Spleen (tissue), 11 donors: Measurements from ENCODE around the gene YWHAQ. TPM values are rescaled to one million over a fixed set of nuclear protein-coding genes. Genes with fewer than 3 reads are reported as not detected.

Experiments used
- DNase-seq: peaks from one replicate; pipeline ENCODE4 v3.0.0-alpha.2; 2020
- H3K27ac ChIP-seq, 8 donors: fragments of 200-600 bp; sonication (generic) in 7 of 8; 1 replicate in 4 of 8; 2 replicates in 4 of 8; pipeline versions ENCODE4 v1.5.0 to v1.8.0; 2016 to 2021; ENCODE audit warnings: inconsistent platforms in 4 of 8, mild to moderate bottlenecking in 4 of 8, moderate library complexity in 1 of 8
- H3K27me3 ChIP-seq, 7 donors: fragments of 200-600 bp; sonication (generic) in 6 of 7; replicated peaks in 1 of 7; 1 replicate in 4 of 7; 2 replicates in 3 of 7; pipeline versions ENCODE4 v1.5.0 to v1.8.0; 2016 to 2021; ENCODE audit warnings: inconsistent platforms in 3 of 7, mild to moderate bottlenecking in 1 of 7
- H3K36me3 ChIP-seq, 6 donors: fragments of 200-600 bp; sonication (generic) in 5 of 6; 1 replicate in 4 of 6; 2 replicates in 2 of 6; pipeline versions ENCODE4 v1.5.0 to v1.8.0; 2016 to 2021; ENCODE audit warnings: inconsistent platforms in 2 of 6
- H3K4me1 ChIP-seq, 6 donors: fragments of 200-600 bp; sonication (generic) in 5 of 6; 1 replicate in 3 of 6; 2 replicates in 3 of 6; pipeline versions ENCODE4 v1.5.0 to v1.8.0; 2016 to 2021; ENCODE audit warnings: inconsistent platforms in 3 of 6
- H3K4me3 ChIP-seq, 8 donors: fragments of 200-600 bp; sonication (generic) in 7 of 8; 1 replicate in 4 of 8; 2 replicates in 4 of 8; pipeline versions ENCODE4 v1.5.0 to v1.8.0; 2016 to 2021; ENCODE audit warnings: inconsistent platforms in 4 of 8, mild to moderate bottlenecking in 4 of 8, moderate library complexity in 2 of 8
- H3K9me3 ChIP-seq, 8 donors: fragments of 200-600 bp; sonication (generic) in 7 of 8; 1 replicate in 4 of 8; 2 replicates in 4 of 8; pipeline versions ENCODE4 v1.5.0 to v1.8.0; 2016 to 2021; ENCODE audit warnings: inconsistent platforms in 4 of 8
- POLR2A ChIP-seq, 3 donors: fragments of 450-650 bp; IDR thresholded peaks; one replicate each; pipeline ENCODE4 v1.5.1; 2017; ENCODE audit warnings: antibody characterized with exemption in 3 of 3, mild to moderate bottlenecking in 1 of 3
- POLR2AphosphoS5 ChIP-seq, 3 donors: sonication (generic); formaldehyde crosslinking; IDR thresholded peaks; one replicate each; pipeline ENCODE4 v1.5.1; 2017; ENCODE audit warnings: antibody characterized with exemption in 3 of 3
- WGBS, 5 donors: extraction: QIAGEN DNeasy Blood & Tissue Kit in 3 of 5; methylation state at CpG; one replicate each; pipeline versions ENCODE4 v1.1.5 to v1.1.7; 2013 to 2018; 5-methylcytosine and 5-hydroxymethylcytosine counted together
- intact Hi-C: fragments of 100-400 bp; cut with DNase I; formaldehyde crosslinking; loops from one replicate; pipeline ENCODE4 v1.15.0; 2023; ENCODE audit warnings: low total_unique reads
- polyA plus RNA-seq, 3 donors: library from polyadenylated mRNA; stranded (reverse); fragments of 200-250 nt; gene quantifications; one replicate each; pipeline ENCODE4 v1.2.1, GENCODE V29; 2013
- total RNA-seq, 7 donors: library from RNA; depleted of rRNA in 3 of 7; stranded (reverse); fragments of >200 nt in 3 of 7; fragmentation: NEBNext Ultra II Directional in 4 of 7; extraction: Animal tissue kit (Norgen Biotek cat#: 25700) in 4 of 7; gene quantifications; one replicate each; pipeline versions ENCODE4 v1.1.0 to v1.2.1, GENCODE V29; 2016 to 2021
- TF ChIP-seq, protein P1 (sequence below), 11 experiments: fragments of 200-600 bp in 7 of 11; fragments of 450-650 bp in 4 of 11; sonication (generic) in 4 of 11; IDR thresholded peaks in 8 of 11; conservative IDR thresholded peaks in 3 of 11; 1 replicate in 7 of 11; 2 replicates in 4 of 11; pipeline versions ENCODE4 v1.4.0 to v1.8.0; 2016 to 2021; ENCODE audit warnings: antibody characterized with exemption in 11 of 11, inconsistent platforms in 4 of 11, mild to moderate bottlenecking in 1 of 11
- donor health status: healthy with polysubstance abuse.
- donor health status: DM: no; HTN: no; CAD: no; lungs with moderate emphysema.
- donor health status: DM: no; HTN: no; CAD: no.
- donor health status: Bipolar disorder and iron deficiency.
- donor health status: healthy.
- donor health status: DM: no; HTN: no; CAD: no.
- donor health status: DM: yes; HTN: yes; CAD: no.

The YWHAQ gene
- total and polyA plus RNA-seq, 10 donors, result 69.0 to 162 (median 132) TPM

GRCh38 chr2:9631878-9632700 lies 1.3 kb upstream of the YWHAQ start:
- H3K27me3 ChIP-seq, result no peaks in the 10 kb centered on the region
- H3K4me3 ChIP-seq, result peak overlapping the region in 1 of 8 donors; percentile 91
- TF ChIP-seq, protein P1, sequence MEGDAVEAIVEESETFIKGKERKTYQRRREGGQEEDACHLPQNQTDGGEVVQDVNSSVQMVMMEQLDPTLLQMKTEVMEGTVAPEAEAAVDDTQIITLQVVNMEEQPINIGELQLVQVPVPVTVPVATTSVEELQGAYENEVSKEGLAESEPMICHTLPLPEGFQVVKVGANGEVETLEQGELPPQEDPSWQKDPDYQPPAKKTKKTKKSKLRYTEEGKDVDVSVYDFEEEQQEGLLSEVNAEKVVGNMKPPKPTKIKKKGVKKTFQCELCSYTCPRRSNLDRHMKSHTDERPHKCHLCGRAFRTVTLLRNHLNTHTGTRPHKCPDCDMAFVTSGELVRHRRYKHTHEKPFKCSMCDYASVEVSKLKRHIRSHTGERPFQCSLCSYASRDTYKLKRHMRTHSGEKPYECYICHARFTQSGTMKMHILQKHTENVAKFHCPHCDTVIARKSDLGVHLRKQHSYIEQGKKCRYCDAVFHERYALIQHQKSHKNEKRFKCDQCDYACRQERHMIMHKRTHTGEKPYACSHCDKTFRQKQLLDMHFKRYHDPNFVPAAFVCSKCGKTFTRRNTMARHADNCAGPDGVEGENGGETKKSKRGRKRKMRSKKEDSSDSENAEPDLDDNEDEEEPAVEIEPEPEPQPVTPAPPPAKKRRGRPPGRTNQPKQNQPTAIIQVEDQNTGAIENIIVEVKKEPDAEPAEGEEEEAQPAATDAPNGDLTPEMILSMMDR (IDR thresholded peaks at IDR 0.05 in 8 of 11, conservative IDR thresholded peaks at IDR 0.05 in 3 of 11), result no peak
- TF ChIP-seq POLR2A (IDR thresholded peaks at IDR 0.05), result no peak
- no peak for TF ChIP-seq POLR2AphosphoS5 (IDR thresholded peaks at IDR 0.05)
- H3K4me1 ChIP-seq, result peaks cover 26 to 39% (median 35%) of the 10 kb centered on the region in 6 donors
- H3K36me3 ChIP-seq, result peaks cover 0 to 17% (median 4%) of the 10 kb centered on the region in 6 donors
- 83 to 91% (median 89%) methylated on average over 13 of the region's 13 CpGs for WGBS, 5 donors
- intact Hi-C loops, result no loop called here
- no peaks in the 10 kb centered on the region for H3K9me3 ChIP-seq
- no peak for DNase-seq
- H3K27ac ChIP-seq, result no peak overlapping the region

GRCh38 chr2:9631553-9631819 lies 689 bp upstream of the YWHAQ start:
- Histone ChIP-seq H3K4me3 (peak overlapping the region in 7 of 8 donors; percentile 61 to 91 (median 82)), H3K27me3 (no peaks in the 10 kb centered on the region), H3K4me1 (peaks cover 31 to 45% (median 41%) of the 10 kb centered on the region in 6 donors), H3K27ac (peak overlapping the region in 6 of 8 donors; percentile 89 to 97 (median 96)), H3K9me3 (no peaks in the 10 kb centered on the region), H3K36me3 (peaks cover 0 to 23% (median 4%) of the 10 kb centered on the region in 6 donors)
- 23 to 42% (median 28%) methylated on average over 4 of the region's 4 CpGs for WGBS, 5 donors
- no peak for DNase-seq
- intact Hi-C loops, result no loop called here
- no peak for TF ChIP-seq POLR2AphosphoS5 (IDR thresholded peaks at IDR 0.05)
- TF ChIP-seq POLR2A (IDR thresholded peaks at IDR 0.05), result no peak
- TF ChIP-seq, protein P1 (IDR thresholded peaks at IDR 0.05 in 8 of 11, conservative IDR thresholded peaks at IDR 0.05 in 3 of 11), result no peak

- peaks cover 41 to 57% (median 54%) of the 10 kb centered on the region in 6 donors for H3K4me1 ChIP-seq
- H3K4me3 ChIP-seq, result peak overlapping the region; percentile 61 to 91 (median 84)
- peak; percentile 95 for DNase-seq
- no peaks in the 10 kb centered on the region for H3K9me3 ChIP-seq
- peak overlapping the region; percentile 89 to 97 (median 95) for H3K27ac ChIP-seq
- WGBS, 5 donors, result 0 to 1% (median 1%) methylated on average over 8 to 67 of the region's 67 CpGs
- TF ChIP-seq POLR2AphosphoS5 (IDR thresholded peaks at IDR 0.05) (peak in 1 of 3 donors; percentile 19), POLR2A (IDR thresholded peaks at IDR 0.05) (no peak)
- TF ChIP-seq, protein P1 (IDR thresholded peaks at IDR 0.05 in 8 of 11, conservative IDR thresholded peaks at IDR 0.05 in 3 of 11), result peak in 1 of 11 experiments; percentile 0
- no peaks in the 10 kb centered on the region for H3K27me3 ChIP-seq
- peaks cover 0 to 29% (median 7%) of the 10 kb centered on the region in 6 donors for H3K36me3 ChIP-seq
- intact Hi-C loops, result no loop called here
Measured at GRCh38 chr2:9630117-9630735, 571 bp downstream of the YWHAQ start.
